Osteocyte (in vitro differentiated cells): Measurements from ENCODE around the gene IFNA17. TPM values are rescaled to one million over a fixed set of nuclear protein-coding genes. Genes with fewer than 3 reads are reported as not detected.
"Not testable (repeated sequence)": the region's sequence is repeated elsewhere in the genome, so short reads cannot be mapped to it uniquely, and the experiment has no call there.

Source experiments
- DNase-seq: peaks from one replicate; pipeline ENCODE4 v3.0.0; 2021; ENCODE audit warnings: mixed read lengths; ENCODE audit not compliant: unreplicated experiment; ENCODE audit errors: extremely low spot score
- H3K27ac Mint-ChIP-seq: one replicate; pipeline ENCODE4 v1.8.0; 2021; ENCODE audit warnings: mild to moderate bottlenecking, mixed read lengths; ENCODE audit not compliant: unreplicated experiment
- H3K27me3 Mint-ChIP-seq: one replicate; pipeline ENCODE4 v1.8.0; 2021; ENCODE audit warnings: mixed read lengths; ENCODE audit not compliant: unreplicated experiment
- H3K36me3 Mint-ChIP-seq: one replicate; pipeline ENCODE4 v1.8.0; 2021; ENCODE audit warnings: mixed read lengths; ENCODE audit not compliant: unreplicated experiment
- H3K4me1 Mint-ChIP-seq: one replicate; pipeline ENCODE4 v1.8.0; 2021; ENCODE audit warnings: mixed read lengths; ENCODE audit not compliant: unreplicated experiment
- H3K4me3 Mint-ChIP-seq: one replicate; pipeline ENCODE4 v1.8.0; 2021; ENCODE audit warnings: mild to moderate bottlenecking, moderate library complexity, mixed read lengths; ENCODE audit not compliant: unreplicated experiment
- H3K9me3 Mint-ChIP-seq: one replicate; pipeline ENCODE4 v1.8.0; 2021; ENCODE audit warnings: mixed read lengths; ENCODE audit not compliant: unreplicated experiment
- total RNA-seq: library from RNA; stranded (reverse); gene quantifications from 2 replicates; pipeline ENCODE4 v1.2.1, GENCODE V29; 2021
- TF ChIP-seq, protein P1 (sequence below): fragments of 200-600 bp; sonication (generic); IDR thresholded peaks from 2 replicates; pipeline ENCODE4 v1.5.0; 2021; ENCODE audit warnings: antibody characterized with exemption, mild to moderate bottlenecking, moderate library complexity

IFNA17 gene
- total RNA-seq, 1 donor from 2014 or later = not detected

DNA sequence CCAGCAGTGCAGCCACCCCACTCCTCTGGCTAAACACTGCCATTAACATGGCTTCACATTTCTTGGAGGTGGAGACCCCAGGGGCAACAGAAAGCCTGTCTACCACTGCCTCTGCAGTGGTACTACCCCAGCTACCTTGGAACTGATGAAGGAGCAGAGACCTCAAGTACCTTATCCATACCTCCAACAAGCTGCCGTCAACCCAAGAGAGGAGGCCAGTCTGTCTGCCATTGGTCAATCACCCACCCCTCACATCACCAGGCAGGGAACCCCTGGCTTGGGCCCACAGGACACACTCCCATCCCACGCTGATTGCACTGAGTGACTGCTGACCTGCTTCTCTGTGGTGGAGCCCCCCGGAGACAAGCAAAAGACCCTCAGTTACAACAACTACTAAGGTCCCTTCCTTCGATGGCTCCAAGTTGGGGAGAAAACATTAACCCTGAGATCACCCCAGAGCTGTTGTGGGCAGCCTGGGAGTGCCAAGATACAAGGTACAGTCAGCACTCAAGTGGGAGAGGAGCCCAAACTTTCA lies 6.2 kb upstream of the IFNA17 start:
- Mint-ChIP-seq H3K27ac (no peak overlapping the region), H3K27me3 (peaks cover 45% of the 10 kb centered on the region), H3K4me1 (no peaks in the 10 kb centered on the region), H3K4me3 (no peak overlapping the region), H3K36me3 (no peaks in the 10 kb centered on the region), H3K9me3 (no peaks in the 10 kb centered on the region)
- DNase-seq = peak; percentile 73
- TF ChIP-seq, protein P1, sequence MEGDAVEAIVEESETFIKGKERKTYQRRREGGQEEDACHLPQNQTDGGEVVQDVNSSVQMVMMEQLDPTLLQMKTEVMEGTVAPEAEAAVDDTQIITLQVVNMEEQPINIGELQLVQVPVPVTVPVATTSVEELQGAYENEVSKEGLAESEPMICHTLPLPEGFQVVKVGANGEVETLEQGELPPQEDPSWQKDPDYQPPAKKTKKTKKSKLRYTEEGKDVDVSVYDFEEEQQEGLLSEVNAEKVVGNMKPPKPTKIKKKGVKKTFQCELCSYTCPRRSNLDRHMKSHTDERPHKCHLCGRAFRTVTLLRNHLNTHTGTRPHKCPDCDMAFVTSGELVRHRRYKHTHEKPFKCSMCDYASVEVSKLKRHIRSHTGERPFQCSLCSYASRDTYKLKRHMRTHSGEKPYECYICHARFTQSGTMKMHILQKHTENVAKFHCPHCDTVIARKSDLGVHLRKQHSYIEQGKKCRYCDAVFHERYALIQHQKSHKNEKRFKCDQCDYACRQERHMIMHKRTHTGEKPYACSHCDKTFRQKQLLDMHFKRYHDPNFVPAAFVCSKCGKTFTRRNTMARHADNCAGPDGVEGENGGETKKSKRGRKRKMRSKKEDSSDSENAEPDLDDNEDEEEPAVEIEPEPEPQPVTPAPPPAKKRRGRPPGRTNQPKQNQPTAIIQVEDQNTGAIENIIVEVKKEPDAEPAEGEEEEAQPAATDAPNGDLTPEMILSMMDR = no peak

DNA sequence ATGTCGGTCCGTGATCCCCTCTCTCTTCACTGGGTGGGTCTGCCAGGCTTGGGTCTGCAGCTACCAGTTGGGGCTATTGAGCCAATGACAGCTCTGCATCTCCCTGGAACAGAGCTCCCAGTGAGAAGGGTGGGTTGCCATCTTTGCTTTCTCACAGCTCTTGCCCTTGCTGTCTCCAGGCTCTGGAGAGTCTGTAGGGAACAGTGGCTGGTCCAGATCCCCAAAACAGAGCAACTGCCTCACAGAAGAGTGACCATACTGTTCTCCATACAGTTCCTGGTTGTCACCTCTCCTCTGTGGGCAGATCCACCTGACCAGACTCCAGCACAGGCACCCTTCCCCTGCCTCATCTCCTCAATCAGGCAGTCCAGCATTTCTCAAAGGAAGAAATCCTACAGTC lies 5.2 kb upstream of the IFNA17 start:
- Mint-ChIP-seq H3K4me1 (no peaks in the 10 kb centered on the region), H3K9me3 (no peaks in the 10 kb centered on the region), H3K27me3 (peaks cover 40% of the 10 kb centered on the region), H3K4me3 (no peak overlapping the region), H3K36me3 (no peaks in the 10 kb centered on the region), H3K27ac (no peak overlapping the region)
- DNase-seq = peak; percentile 54
- TF ChIP-seq, protein P1 = no peak

DNA sequence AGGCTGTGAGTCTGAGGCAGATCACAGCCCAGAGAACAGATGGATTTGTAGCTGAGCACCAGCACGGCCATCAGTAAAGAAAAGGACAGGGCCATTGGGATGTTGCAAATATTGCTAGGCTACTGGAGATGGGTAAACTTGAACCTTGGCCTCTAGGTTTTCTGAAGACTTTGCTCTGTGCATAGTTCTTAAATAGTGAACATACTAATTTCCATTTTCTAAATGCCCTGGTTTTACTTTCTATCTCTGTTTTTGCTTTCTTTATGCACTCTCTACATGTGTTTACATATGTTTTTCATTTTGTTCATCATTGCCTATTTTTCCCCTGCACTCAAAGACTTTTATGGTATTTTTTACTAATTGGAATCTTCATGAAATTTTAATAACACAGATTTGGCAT lies 10.8 kb downstream of the IFNA17 start, which contains the start of gene IFNA16:
IFNA16 (minus strand) TSS at position 101 of the 400 bp plus-strand sequence; CDS start at position 95, 6 bp downstream.
- H3K27ac Mint-ChIP-seq, DNase-seq, H3K4me1 Mint-ChIP-seq, H3K4me3 Mint-ChIP-seq, H3K9me3 Mint-ChIP-seq, H3K36me3 Mint-ChIP-seq: not testable (repeated sequence)
- H3K27me3 Mint-ChIP-seq = peaks cover 31% of the 10 kb centered on the region

DNA sequence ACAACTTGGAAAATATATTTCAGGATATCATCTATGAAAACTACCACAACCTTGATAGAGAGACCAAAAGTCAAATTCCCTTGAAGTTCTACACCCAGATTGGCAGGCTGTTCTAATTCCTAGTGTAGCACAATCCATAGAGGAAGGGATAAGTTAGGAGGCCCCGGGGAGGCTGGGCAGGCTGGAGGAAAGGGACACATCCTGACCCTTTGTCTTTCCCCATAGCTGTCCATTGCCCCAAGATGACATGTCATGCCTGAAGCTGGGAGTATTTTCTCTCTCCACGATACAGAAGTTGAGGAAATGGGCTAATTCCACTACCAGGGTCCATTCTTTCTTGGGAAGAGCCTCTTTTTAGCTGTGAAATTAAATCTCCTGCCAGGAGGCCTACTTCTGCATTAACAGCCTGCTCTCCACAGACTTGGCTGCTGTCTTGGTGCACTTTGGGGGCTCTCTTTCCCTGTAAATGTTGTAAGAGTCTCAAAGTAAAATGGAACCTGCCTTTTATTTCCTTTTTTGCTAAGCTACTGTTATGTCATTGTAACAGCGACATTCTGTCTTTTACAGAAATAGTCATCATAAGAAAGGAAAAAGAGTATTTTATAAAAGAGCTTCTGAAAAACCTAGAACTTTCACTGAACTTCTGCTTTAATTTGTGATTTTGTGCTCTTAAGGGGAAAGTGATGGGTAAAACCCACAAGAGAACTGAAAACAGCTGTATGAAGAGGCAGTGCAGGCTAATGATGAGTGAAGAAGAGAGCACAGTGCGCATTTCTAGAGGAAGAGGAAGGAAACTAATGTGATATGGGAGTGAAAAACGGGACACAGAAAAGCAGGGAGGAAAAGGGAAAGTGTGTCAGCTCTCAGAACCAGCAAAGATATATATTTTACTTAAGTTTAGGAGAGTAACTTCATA lies 14.4 kb downstream of the IFNA17 start:
- not testable (repeated sequence) for H3K4me1 Mint-ChIP-seq, H3K9me3 Mint-ChIP-seq, DNase-seq, H3K36me3 Mint-ChIP-seq, H3K27ac Mint-ChIP-seq, H3K4me3 Mint-ChIP-seq
- TF ChIP-seq, protein P1 = peak; percentile 22
- peaks cover 28% of the 10 kb centered on the region for H3K27me3 Mint-ChIP-seq

DNA sequence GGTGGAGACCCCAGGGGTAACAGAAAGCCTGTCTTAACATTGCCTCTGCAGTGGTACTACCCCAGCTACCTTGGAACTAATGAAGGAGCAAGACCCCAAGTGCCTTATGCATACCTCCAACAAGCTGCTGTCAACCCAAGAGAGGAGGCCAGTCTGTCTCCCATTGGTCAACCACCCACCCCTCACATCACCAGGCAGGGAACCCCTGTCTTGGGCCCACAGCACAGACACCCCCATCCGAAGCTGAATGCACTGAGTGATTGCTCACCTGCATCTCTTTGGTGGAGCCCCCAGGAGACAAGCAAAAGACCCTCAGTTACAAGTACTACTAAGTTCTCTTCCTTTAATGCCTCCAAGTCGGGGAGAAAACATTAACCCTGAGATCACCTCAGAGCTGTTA lies 15.9 kb downstream of the IFNA17 start:
- H3K27ac Mint-ChIP-seq, H3K4me3 Mint-ChIP-seq, H3K36me3 Mint-ChIP-seq, H3K4me1 Mint-ChIP-seq, DNase-seq, H3K9me3 Mint-ChIP-seq: not testable (repeated sequence)
- H3K27me3 Mint-ChIP-seq = peaks cover 25% of the 10 kb centered on the region

DNA sequence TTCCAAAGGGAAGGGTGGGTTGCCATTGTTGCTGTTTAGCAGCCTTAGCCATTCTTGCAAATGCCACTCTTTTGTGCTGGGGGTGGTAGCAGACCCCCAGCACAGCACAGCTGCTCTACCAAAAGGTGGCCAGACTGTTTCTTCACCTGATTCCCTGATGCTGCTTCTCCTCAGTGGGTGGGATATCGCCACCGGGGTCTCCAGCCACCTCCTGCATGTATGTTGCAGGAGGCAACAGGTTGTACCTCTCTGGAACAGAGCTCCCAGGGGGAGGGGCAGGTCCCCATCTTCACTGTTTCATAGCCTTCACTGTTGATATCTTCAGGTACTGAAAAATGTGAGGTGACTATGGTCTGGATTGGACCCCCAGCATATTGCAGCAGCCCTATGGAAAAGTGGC lies 17.2 kb downstream of the IFNA17 start:
- not testable (repeated sequence) for H3K4me3 Mint-ChIP-seq, DNase-seq
- peaks cover 32% of the 10 kb centered on the region for H3K27me3 Mint-ChIP-seq

More for the DNA sequence above, 17.2 kb downstream of the IFNA17 start:
- H3K27ac Mint-ChIP-seq, H3K9me3 Mint-ChIP-seq, H3K36me3 Mint-ChIP-seq, H3K4me1 Mint-ChIP-seq: not testable (repeated sequence)
